ENCODE data around the gene CFAP410.

DNA sequence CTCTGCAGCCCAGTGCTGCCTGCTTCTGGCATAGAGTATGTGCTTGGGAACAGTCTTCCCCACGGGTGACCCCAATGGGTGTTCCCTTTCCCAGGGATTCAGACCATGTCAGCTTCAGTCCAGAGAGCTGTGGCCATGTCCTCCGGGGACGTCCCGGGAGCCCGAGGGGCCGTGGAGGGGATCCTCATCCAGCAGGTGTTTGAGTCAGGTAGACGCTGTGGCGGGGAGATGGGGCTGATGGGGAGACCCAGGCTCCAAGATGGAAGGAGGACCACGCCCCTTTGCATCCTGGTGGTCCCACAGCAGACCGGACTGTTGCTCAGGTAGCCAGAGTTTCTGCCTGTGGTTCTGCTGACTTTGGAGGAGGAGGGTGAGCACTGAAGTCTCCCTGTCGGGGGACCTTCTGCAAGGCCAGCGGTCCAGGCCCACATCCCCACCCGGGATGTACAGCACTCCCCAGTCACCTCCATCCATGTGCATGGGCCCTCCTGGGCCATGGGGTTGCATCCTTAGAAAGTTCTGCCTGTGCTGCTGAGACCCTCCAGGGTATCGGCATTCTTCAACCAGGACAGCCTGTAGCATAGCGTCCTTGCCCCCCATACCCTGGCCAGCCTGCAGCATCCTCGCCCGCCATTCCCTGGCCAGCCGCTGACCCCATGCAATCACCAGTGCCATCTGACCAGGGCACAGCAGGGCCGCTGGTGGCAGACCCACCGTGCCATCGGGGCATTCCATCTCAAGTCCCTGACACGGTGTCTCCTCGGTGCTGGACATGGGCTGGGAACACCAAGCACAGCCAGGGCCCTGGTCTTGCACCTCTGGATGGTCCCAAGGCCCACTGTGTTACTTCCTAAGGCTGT lies 50.7 kb downstream of the CFAP410 start:
- TF ChIP-seq, protein P1, sequence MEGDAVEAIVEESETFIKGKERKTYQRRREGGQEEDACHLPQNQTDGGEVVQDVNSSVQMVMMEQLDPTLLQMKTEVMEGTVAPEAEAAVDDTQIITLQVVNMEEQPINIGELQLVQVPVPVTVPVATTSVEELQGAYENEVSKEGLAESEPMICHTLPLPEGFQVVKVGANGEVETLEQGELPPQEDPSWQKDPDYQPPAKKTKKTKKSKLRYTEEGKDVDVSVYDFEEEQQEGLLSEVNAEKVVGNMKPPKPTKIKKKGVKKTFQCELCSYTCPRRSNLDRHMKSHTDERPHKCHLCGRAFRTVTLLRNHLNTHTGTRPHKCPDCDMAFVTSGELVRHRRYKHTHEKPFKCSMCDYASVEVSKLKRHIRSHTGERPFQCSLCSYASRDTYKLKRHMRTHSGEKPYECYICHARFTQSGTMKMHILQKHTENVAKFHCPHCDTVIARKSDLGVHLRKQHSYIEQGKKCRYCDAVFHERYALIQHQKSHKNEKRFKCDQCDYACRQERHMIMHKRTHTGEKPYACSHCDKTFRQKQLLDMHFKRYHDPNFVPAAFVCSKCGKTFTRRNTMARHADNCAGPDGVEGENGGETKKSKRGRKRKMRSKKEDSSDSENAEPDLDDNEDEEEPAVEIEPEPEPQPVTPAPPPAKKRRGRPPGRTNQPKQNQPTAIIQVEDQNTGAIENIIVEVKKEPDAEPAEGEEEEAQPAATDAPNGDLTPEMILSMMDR (IDR thresholded peaks at IDR 0.05; ENCODE audit: low read depth, low read length) = no peak
- TF ChIP-seq POLR2A (IDR thresholded peaks at IDR 0.05; ENCODE audit: extremely low read depth, insufficient read length) (no peak), MYC (IDR thresholded peaks at IDR 0.05; ENCODE audit: low read depth, low read length) (no peak)
- TF ChIP-seq, protein P2, sequence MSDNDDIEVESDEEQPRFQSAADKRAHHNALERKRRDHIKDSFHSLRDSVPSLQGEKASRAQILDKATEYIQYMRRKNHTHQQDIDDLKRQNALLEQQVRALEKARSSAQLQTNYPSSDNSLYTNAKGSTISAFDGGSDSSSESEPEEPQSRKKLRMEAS (IDR thresholded peaks at IDR 0.05; ENCODE audit: low read depth, low read length) = no peak
